KBM-7 (cell line): ENCODE measurements around the gene SUCO.
"Not testable (repeated sequence)": the region's sequence is repeated elsewhere in the genome, so short reads cannot be mapped to it uniquely, and the experiment has no call there.

Experiments used
- DNase-seq: peaks from one replicate; pipeline ENCODE4 v3.0.0-alpha.2; 2015
- in situ Hi-C: fragments of 300-500 bp; cut with MboI; formaldehyde crosslinking; loops from 2 replicates; pipeline ENCODE4 v1.14.3; 2020; ENCODE audit warnings: low sequenced_read_pairs, low pct_unique_long_range_greater_than_20kb, mixed read lengths

SUCO gene

DNA sequence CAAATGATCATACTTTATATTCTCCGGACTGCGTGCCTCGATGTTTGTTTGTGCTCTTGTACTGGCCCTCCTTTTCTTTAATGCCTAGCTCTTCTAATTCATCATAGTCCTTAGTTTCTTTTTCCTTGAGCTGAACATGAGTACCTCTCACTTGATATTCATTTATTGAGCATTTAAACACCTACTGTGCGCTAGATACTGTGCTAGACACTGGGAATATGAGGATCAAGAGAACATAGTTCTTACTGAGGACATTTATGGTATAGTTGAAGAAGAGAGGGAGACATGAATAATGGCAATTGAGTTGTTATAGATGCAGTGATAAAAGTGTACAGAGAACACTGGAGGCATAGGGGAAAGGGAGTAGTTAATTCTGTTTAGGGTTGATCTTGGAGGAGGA lies 22.0 kb downstream of the SUCO start:
- DNase-seq, result no peak
- in situ Hi-C loops, result no loop called here

- in situ Hi-C loops, result no loop called here
- no peak for DNase-seq
These were observed 23.5 kb downstream of the SUCO start for GRCh38 chr1:172556461-172556860.

GRCh38 chr1:172557270-172557669 lies 24.3 kb downstream of the SUCO start:
- in situ Hi-C loops, result no loop called here
- DNase-seq, result no peak

GRCh38 chr1:172559572-172560210 lies 26.7 kb downstream of the SUCO start:
- in situ Hi-C loops, result no loop called here
- no peak for DNase-seq

DNA sequence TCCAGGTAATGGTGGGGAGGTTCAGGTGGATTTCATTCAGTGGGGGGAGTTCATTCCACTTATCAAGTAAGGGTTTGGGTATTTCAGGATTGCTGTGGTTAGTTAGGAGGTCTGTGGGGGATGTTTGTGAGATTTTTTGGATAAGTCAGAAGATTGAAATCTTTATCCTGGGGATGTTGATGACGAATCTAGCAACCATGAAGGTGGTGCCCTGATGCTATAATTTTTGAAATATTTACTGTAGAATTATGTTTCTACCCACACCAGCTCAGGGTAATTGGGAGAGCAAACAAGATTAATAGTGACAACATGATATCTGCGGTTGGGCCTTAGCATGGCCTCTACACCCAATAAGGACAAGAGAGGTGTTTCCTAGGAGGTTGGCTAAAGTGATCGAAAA lies 28.3 kb downstream of the SUCO start:
- no peak for DNase-seq
- in situ Hi-C loops, result no loop called here

DNA sequence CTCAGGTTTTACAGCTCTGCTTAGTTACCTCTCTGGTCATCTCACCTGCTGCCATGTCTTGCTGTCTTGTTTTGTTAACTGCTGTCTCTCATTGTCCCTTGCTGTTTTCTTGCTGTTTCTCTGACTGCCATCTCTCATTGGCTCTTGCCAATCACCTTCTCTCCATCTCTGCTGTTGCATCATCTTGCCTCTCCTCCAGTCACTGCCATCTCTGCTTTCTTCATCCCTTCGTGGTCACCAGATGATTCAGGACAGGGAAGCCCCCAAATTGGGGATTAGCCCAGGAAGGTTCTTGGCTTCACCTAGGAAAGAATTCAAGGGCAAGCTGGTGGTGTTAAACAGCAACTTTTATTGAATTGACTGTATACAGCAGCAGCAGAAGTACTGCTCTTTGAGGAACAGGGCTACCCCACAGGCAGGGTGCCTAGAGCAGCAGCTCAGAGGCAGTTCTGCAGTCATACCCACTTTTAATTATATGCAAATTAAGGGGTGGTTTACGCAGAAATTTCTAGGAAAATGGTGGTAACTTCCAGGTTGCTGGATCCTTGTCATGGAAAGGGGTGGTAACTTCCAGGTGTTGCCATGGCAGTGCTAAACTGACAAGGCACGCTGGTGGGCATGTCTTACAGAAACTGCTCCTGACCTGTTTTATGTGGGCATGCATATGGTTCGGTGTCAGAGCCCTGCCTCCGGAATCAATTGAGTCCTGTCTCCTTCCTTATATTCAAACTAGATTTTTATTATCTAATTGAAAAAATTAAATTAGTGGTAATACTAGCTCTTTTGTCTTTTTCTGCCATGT lies 33.4 kb downstream of the SUCO start:
- in situ Hi-C loops, result no loop called here
- no peak for DNase-seq

DNA sequence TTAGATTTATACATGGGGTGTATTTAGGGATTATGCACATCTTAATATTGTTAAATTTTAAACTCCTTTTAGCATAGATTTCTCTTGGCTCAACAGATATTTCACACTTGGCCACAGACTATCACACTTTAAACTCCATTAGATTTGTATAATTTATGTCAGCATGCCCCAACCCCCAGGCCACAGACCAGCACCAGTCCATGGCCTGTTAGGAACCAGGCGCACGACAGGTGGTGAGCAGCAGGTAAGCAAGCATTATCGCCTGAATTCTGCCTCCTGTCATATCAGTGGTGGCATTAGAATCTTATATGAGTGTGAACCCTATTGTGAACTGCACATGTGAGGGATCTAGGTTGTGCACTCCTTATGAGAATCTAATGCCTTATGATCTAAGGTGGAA lies 34.8 kb downstream of the SUCO start:
- no peak for DNase-seq
- in situ Hi-C loops, result no loop called here

DNA sequence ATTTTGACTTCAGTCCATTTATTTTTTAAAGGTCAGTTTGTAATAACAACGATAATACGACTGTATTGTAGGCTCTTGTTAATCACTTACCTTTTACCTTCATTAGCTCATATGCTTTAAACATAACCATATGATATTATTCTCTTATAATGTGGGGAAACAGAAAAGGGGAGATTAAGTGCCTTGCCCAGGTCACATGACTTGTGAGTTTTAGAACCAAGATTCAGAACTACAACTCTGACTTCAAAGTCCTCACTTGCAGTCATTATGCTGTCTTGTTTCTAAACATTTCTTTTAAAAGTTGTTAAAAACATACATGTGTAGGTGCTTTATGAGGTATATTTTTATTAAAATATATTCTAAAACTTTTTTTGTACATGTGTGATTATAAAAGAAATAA lies 41.1 kb downstream of the SUCO start:
- DNase-seq, result no peak
- in situ Hi-C loops, result no loop called here

DNA sequence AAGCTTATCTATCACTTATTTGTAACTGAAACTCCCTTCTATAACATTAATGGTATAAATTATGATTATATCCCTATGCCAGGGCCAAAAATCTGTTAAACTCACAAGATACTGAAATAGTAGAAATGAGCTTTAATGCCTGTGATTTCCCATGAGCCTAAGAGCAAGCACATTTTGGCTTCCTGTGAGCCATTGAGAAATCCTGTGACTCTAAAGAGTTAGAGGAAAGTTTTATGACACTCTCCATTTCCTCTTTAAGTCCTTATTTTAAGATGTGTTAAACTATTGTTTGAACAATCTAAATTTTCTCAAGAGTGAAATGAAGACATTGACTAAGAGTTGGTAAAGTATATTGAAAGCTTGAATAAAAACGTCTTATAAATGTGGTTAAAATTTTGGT lies 45.6 kb downstream of the SUCO start:
- in situ Hi-C loops, result no loop called here
- DNase-seq, result no peak

DNA sequence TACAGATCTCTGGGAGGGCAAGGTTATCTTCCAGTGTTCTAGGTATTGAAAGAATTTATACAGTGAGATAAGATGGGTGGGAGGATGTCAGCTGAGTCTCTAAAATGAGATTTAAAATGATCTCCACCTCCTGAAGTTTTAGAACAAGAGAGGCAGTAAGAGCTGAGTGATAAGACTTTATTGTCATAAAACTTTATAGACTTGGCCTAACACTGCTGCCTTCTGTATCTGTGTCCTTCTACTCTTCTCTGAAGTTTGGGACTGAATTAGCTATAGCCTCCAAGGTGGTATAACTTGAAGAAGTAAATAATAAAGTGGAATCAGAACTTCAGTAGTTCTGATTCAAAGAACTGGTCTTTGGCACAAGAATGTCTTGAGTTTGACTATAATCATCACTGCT lies 48.3 kb downstream of the SUCO start:
- in situ Hi-C loops, result no loop called here
- DNase-seq, result no peak

DNA sequence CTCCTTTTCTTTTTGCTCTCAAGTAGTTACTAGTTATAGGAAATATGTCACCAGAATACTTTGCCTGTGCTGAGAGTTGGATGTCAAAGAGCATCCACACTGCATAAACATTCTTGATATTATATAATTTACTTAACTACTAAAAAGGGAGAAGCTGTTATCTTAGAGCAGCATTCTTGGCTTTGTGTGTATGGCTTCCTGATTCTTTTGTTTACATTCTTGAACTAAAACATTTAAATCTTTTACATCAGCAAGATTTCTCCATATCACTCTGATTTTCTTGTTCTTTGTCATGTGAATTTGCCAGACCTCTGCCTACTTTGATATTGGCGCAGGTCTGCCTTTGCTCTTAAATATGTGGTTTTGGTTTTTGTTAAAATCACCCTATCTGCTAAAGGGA lies 48.8 kb downstream of the SUCO start:
- in situ Hi-C loops, result no loop called here
- DNase-seq, result no peak

DNA sequence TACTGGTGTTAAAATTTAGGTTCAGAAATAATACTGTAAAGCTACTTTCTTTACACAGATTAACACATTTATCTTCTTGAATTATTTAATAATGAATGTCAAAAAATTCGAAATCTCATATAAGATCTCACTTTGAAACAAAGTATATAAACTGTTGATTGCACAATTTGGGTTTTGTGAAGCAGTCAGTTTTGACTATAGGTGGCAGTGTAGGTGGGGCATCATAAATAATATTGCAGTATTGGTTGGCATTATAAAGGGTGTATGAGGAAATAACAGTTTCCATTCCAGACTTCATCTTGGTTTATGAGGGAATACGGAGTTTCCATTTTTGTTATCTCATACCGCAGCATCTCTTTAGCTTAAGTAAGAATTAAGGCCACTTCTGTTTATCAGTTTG lies 49.9 kb downstream of the SUCO start:
- DNase-seq, result no peak
- in situ Hi-C loops, result no loop called here

- DNase-seq, result no peak
- in situ Hi-C loops, result no loop called here
These were observed 52.4 kb downstream of the SUCO start for GRCh38 chr1:172585348-172585747.

DNA sequence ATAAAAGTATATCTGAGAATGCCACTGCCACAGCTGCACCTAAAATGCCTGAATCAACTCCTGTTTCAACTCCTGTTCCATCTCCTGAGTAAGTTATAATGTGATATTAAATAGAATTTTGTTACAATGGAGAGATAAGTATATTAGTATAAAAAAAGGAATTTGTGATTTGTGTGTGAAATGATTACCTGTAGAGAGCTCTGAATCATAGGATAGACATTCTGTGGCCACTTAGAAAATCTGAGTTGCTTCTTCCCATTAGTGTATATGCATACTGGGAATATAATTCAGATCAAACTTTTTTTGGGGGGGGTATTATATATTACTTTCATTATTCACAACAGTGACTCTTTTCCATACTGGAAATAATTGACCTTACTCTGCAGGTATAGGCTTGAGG lies 52.9 kb downstream of the SUCO start:
- in situ Hi-C loops, result no loop called here
- no peak for DNase-seq

GRCh38 chr1:172588296-172589291 lies 55.6 kb downstream of the SUCO start:
- DNase-seq, result no peak
- in situ Hi-C loops, result no loop called here

DNA sequence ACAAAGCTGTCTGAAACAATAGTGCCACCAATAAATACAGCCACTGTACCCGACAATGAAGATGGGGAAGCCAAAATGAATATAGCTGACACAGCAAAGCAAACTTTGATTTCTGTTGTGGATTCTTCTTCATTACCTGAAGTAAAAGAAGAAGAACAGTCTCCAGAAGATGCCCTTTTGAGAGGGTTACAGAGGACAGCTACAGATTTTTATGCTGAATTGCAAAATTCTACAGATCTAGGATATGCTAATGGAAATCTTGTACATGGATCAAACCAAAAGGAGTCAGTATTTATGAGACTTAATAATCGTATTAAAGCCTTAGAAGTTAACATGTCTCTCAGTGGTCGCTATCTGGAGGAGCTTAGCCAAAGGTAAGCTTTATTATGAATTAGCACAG lies 56.6 kb downstream of the SUCO start:
- in situ Hi-C loops, result no loop called here
- DNase-seq, result no peak

DNA sequence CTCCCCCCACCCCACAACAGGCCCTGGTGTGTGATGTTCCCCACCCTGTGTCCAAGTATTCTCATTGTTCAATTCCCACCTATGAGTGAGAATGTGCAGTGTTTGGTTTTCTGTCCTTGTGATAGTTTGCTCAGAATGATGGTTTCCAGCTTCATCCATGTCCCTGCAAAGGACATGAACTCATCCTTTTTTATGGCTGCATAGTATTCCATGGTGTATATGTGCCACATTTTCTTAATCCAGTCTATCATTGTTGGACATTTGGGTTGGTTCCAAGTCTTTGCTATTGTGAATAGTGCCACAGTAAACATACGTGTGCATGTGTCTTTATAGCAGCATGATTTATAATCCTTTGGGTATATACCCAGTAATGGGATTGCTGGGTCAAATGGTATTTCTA lies 58.5 kb downstream of the SUCO start:
- in situ Hi-C loops, DNase-seq: not testable (repeated sequence)

DNA sequence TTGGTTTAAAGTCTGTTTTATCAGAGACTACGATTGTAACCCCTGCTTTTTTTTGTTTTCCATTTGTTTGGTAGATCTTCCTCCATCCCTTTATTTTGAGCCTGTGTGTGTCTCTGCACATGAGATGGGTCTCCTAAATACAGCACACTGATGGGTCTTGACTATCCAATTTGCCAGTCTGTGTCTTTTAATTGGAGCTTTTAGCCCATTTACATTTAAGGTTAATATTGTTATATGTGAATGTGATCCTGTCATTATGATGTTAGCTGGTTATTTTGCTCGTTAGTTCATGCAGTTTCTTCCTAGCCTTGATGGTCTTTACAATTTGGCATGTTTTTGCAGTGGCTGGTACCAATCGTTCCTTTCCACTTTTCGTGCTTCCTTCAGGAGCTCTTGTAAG lies 62.1 kb downstream of the SUCO start:
- DNase-seq, in situ Hi-C loops: not testable (repeated sequence)

DNA sequence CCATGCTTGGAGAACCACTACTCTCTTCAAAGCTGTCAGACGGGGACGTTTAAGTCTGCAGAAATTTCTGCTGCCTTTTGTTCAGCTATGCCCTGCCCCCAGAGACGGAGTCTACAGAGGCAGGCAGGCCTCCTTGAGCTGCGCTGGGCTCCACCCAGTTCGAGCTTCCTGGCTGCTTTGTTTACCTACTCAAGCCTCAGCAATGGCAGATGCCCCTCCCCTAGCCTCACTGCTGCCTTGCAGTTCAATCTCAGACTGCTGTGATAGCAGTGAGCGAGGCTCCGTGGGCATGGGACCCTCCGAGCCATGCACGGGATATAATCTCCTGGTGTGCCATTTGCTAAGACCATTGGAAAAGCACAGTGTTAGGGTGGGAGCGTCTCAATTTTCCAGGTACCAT lies 63.8 kb downstream of the SUCO start:
- in situ Hi-C loops, DNase-seq: not testable (repeated sequence)

DNA sequence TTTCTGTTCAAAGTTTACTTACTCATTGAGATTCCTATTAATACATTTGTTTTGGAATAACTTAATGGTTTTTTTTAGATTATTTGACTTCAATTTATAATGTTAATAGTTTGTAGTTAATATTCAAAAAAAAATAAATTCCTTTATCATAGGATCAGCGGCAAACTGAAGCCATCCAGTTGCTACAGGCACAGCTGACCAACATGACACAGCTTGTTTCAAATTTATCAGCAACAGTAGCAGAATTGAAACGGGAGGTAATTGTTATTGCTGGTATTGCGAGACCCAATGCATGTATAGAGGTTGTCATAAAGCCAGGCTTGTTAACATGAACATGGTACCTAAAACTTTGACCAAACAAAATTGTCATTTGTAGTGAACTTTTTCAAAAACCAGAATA lies 67.0 kb downstream of the SUCO start:
- in situ Hi-C loops, result no loop called here
- DNase-seq, result no peak
